HG02943 (cell line): ENCODE results near the gene PCSK1N.
"Not testable (repeated sequence)": the region's sequence is repeated elsewhere in the genome, so short reads cannot be mapped to it uniquely, and the experiment has no call there.

ENCODE experiments used
- ATAC-seq: cut with Tn5 transposase; IDR thresholded peaks from one replicate; pipeline ENCODE4 v1.9.1; 2021; ENCODE audit warnings: mild to moderate bottlenecking, low read depth, moderate library complexity; ENCODE audit not compliant: unreplicated experiment

The PCSK1N gene

GRCh38 chrX:48835524-48836329 is at the start of gene PCSK1N:
PCSK1N (minus strand) TSS chrX:48835610; CDS start chrX:48835532, 78 bp downstream.
- no peak for ATAC-seq

- ATAC-seq: no peak
Observed at GRCh38 chrX:48883729-48884128, 48.3 kb upstream of the PCSK1N start.

- not testable (repeated sequence) for ATAC-seq
Observed at GRCh38 chrX:48876944-48877343, 41.5 kb upstream of the PCSK1N start.

DNA sequence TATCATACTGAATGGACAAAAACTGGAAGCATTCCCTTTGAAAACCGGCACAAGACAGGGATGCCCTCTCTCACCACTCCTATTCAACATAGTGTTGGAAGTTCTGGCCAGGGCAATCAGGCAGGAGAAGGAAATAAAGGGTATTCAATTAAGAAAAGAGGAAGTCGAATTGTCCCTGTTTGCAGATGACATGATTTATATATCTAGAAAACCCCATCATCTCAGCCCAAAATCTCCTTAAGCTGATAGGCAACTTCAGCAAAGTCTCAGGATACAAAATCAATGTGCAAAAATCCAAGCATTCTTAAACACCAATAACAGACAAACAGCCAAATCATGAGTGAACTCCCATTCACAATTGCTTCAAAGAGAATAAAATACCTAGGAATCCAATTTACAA is 36.6 kb upstream of the PCSK1N start:
- ATAC-seq: not testable (repeated sequence)

DNA sequence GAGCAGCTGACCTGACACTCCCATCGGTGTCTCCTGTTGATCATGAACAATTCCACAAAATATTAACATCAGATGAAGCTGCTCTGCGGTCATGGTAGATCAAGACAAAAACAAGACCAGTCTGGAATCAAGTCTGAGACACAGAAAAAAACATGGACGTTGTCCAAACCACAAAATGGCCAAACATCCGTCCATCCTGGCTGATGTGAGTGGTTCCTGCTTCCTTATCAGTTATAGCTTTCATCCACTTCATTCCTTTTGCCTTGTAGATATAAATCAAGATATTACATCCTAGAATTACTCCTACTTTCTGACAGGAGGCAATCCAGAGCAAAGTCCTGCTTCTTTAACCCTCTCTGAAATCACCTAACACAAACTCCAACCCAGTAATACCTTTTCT is 28.8 kb upstream of the PCSK1N start:
- ATAC-seq: no peak

DNA sequence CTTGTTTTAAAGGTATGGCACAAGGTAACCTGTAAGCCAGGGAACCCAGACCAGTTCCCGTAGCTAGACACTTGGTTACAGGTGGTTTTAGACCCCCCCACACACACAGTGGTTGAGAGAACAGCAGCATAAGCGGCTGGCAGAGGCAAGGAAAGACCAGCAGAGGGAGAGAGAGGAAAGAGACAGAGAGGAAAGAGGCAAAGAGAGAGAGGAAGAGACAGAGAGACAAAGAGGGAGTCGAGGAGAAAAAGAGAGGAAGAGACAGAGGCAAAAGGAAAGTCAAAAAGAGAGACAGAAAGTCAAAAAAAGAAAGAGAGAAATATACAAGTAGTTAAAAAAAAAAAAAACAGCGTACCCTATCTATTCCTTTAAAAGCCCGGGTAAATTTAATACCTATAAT is 19.5 kb upstream of the PCSK1N start:
- ATAC-seq: no peak

GRCh38 chrX:48854121-48854804 is 18.9 kb upstream of the PCSK1N start:
- not testable (repeated sequence) for ATAC-seq

GRCh38 chrX:48853494-48853893 is 18.1 kb upstream of the PCSK1N start:
- ATAC-seq: not testable (repeated sequence)

DNA sequence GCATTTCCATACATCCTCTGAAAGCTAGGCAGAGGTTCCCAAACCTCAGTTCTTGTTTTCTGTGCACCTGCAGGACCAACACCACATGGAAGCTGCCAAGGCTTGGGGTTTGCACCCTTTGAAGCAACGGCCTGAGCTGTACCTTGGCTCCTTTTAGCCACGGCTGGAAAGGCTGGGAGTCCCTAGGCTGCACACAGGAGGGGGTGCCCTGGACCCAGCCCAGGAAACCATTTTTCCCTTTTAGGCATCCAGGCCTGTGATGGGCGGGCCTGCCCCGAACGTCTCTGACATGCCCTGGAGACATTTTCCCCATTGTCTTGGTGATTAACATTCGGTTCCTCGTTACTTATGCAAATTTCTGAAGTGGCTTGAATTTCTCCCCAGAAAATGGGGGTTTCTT is 17.4 kb upstream of the PCSK1N start:
- no peak for ATAC-seq

- ATAC-seq: no peak
Observed at GRCh38 chrX:48848847-48849246, 13.4 kb upstream of the PCSK1N start.

DNA sequence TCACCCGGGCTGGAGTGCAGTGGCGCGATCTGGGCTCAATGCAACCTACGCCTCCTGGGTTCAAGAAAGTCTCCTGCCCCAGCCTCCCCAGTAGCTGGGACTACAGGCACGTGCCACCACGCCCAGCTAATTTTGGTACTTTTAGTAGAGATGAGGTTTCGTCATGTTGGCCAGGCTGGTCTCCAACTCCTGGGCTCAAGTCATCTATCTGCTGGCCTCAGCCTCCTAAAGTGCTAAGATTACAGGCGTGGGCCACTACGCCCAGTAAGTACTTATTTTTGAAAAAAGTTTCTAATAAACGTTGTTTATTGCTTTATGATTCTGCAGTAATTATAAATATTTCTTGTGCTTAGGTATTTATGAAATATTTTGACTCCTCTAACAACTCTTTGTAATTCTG is 4.3 kb upstream of the PCSK1N start:
- no peak for ATAC-seq

DNA sequence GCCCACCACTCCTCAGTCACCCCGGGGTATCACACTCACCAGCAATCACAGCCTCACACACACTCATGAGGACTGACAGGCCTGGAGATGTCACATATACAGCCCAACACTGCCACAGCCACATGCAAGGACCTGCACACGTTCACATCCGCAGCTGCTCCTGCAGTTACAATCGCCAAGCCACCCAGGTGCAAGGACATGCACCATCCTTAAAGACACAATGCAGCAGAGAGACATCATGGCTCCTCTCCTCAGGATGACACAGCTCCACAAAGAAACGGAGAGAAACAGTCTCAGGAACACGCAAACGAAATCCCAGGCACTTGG is 1.1 kb downstream of the PCSK1N start:
- ATAC-seq: no peak

GRCh38 chrX:48833542-48834138 is 1.8 kb downstream of the PCSK1N start:
- ATAC-seq: no peak

GRCh38 chrX:48831909-48832291 is 3.5 kb downstream of the PCSK1N start:
- no peak for ATAC-seq

GRCh38 chrX:48831136-48831908 is 4.1 kb downstream of the PCSK1N start:
- ATAC-seq: no peak

DNA sequence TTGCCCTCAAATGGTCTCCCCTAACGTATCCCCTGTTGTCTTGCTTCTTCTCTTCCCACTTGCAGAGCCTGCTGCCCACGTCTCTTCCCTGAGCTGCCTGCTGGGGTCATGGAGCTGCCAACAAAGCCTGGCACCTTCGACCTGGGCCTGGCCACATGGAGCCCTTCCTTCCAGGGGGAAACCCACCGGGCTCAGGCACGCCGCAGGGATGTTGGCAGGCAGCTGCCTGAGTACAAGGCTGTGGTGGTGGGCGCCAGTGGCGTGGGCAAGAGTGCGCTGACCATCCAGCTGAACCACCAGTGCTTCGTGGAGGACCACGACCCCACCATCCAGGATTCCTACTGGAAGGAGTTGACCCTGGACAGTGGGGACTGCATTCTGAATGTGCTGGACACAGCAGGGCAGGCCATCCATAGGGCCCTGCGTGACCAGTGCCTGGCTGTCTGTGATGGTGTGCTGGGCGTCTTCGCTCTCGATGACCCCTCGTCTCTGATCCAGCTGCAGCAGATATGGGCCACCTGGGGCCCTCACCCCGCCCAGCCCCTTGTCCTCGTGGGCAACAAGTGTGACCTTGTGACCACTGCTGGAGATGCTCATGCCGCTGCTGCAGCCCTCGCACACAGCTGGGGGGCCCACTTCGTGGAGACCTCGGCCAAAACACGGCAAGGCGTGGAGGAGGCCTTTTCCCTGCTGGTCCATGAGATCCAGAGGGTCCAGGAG is 6.2 kb downstream of the PCSK1N start:
- no peak for ATAC-seq

DNA sequence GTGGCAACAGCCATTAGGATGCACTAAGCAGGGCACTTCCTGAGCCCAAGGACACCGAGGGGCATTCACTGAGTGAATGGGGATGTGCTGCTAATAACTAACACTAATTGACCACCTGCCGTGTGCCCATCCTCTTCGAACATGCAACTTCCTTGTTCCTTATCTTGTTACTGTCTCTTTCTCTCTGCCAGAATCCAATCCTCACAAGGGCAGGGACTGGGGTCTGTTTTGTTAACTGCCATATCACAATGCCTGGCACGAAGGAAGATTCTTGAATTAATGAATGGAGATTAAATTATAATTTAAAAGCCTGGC is 7.8 kb downstream of the PCSK1N start:
- no peak for ATAC-seq

- no peak for ATAC-seq
Observed at GRCh38 chrX:48826876-48827653, 8.3 kb downstream of the PCSK1N start.

GRCh38 chrX:48826135-48826875 is 9.1 kb downstream of the PCSK1N start, which contains the start of gene ERAS:
ERAS (plus strand) TSS chrX:48826513; CDS start chrX:48829124, 2,611 bp downstream.
- no peak for ATAC-seq
